Caco-2 (cell line): ENCODE results near the gene NFKBIB. TPM values are rescaled to one million over a fixed set of nuclear protein-coding genes. Genes with fewer than 3 reads are reported as not detected.

Source experiments
- BruUV-seq: library from RNA; stranded (reverse); fragments of 400-500 nt; replicated peaks from 2 replicates; lab custom pipeline; 2021; lab: Mats Ljungman, UMichigan
- CTCF ChIA-PET: fragments of 300-600 bp; sonication (Branson Sonifier 250); formaldehyde crosslinking; loops from one replicate; lab custom pipeline; 2022; ENCODE audit warnings: antibody characterized with exemption; lab: Charles Lee
- POLR2A ChIA-PET: fragments of 300-600 bp; sonication (Branson Sonifier 250); formaldehyde crosslinking; loops from one replicate; lab custom pipeline; 2022; ENCODE audit warnings: antibody characterized with exemption; lab: Charles Lee
- DNase-seq, 2 experiments: peaks; one replicate each; pipeline versions ENCODE4 v3.0.0 to v3.0.0-alpha.2; 2020 to 2022
- H3K27me3 ChIP-seq: replicated peaks from 2 replicates; pipeline ENCODE4 v1.6.0; 2011; ENCODE audit warnings: low read length; ENCODE audit not compliant: control insufficient read depth, insufficient read depth
- H3K36me3 ChIP-seq: 2 replicates; pipeline ENCODE4 v1.5.1; 2011; ENCODE audit warnings: low read length; ENCODE audit not compliant: control insufficient read depth, insufficient read depth
- H3K4me1 ChIP-seq: fragments of 250-450 bp; sonication (Bioruptor Pico); 2 replicates; pipeline ENCODE4 v1.5.1; 2020; ENCODE audit warnings: mild to moderate bottlenecking
- H3K4me3 ChIP-seq: 2 replicates; pipeline ENCODE4 v1.5.1; 2011; ENCODE audit warnings: low read depth, mild to moderate bottlenecking, control low read depth, low read length
- H3K9me3 ChIP-seq: fragments of 250-450 bp; sonication (Bioruptor Pico); 2 replicates; pipeline ENCODE4 v1.5.1; 2020; ENCODE audit warnings: mild to moderate bottlenecking, moderate library complexity
- H3K27ac Mint-ChIP-seq: one replicate; pipeline ENCODE4 v1.8.0; 2022; ENCODE audit warnings: mixed read lengths; ENCODE audit not compliant: unreplicated experiment
- H3K27me3 Mint-ChIP-seq: one replicate; pipeline ENCODE4 v1.8.0; 2022; ENCODE audit warnings: mixed read lengths; ENCODE audit not compliant: insufficient read depth, unreplicated experiment
- H3K36me3 Mint-ChIP-seq: one replicate; pipeline ENCODE4 v1.8.0; 2022; ENCODE audit warnings: mild to moderate bottlenecking, mixed read lengths; ENCODE audit not compliant: insufficient read depth, unreplicated experiment
- H3K4me1 Mint-ChIP-seq: one replicate; pipeline ENCODE4 v1.8.0; 2022; ENCODE audit warnings: low read depth, mixed read lengths; ENCODE audit not compliant: unreplicated experiment
- H3K4me3 Mint-ChIP-seq: one replicate; pipeline ENCODE4 v1.8.0; 2022; ENCODE audit warnings: mild to moderate bottlenecking, moderate library complexity, mixed read lengths; ENCODE audit not compliant: unreplicated experiment
- H3K9me3 Mint-ChIP-seq: one replicate; pipeline ENCODE4 v1.8.0; 2022; ENCODE audit warnings: mixed read lengths; ENCODE audit not compliant: unreplicated experiment
- intact Hi-C: fragments of 100-400 bp; cut with micrococcal nuclease; formaldehyde crosslinking; loops from one replicate; pipeline ENCODE4 v1.10.0; 2022; ENCODE audit not compliant: unreplicated experiment
- total RNA-seq: library from RNA; stranded (reverse); gene quantifications from 2 replicates; pipeline ENCODE4 v1.2.3, GENCODE V29; 2022
- TF ChIP-seq, protein P1 (sequence below), 2 experiments: fragments of 200-600 bp in 1 of 2; IDR thresholded peaks; 1 replicate in 1 of 2; 2 replicates in 1 of 2; pipeline versions ENCODE4 v1.5.1 to v1.8.0; 2011 to 2022; ENCODE audit warnings: antibody characterized with exemption in 1 of 2, control low read depth in 1 of 2, inconsistent platforms in 1 of 2, low read depth in 1 of 2, low read length in 1 of 2, mild to moderate bottlenecking in 1 of 2, moderate library complexity in 1 of 2; ENCODE audit not compliant: insufficient read depth in 1 of 2, severe bottlenecking in 1 of 2, unreplicated experiment in 1 of 2

The NFKBIB gene
- total RNA-seq, 1 experiment from 2014 or later = 43.9 TPM

DNA sequence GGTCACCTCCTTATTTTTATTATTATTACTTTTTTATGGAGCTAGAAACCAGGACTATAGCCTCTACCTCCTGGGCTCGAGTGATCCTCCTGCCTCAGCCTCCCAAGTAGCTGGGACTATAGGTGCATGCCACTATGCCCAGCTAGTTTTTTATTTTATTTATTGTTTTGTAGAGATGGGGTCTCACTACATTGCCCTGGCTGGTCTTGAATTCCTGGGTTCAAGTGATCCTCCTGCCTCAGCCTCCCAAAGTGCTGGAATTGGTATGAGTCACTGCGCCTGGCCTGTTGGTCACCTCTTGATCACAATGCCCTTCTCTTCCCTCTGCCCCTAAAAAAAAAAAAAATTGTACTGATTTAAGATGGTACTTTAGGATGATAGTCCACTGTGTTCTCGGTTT is 51.4 kb downstream of the NFKBIB start:
- Mint-ChIP-seq H3K36me3 (peaks cover 39% of the 10 kb centered on the region), H3K4me3 (no peak overlapping the region), H3K27me3 (no peaks in the 10 kb centered on the region), H3K27ac (no peak overlapping the region), H3K4me1 (peaks cover 19% of the 10 kb centered on the region), H3K9me3 (no peaks in the 10 kb centered on the region)
- Histone ChIP-seq H3K9me3 (no peaks in the 10 kb centered on the region), H3K27me3 (no peaks in the 10 kb centered on the region), H3K36me3 (peaks cover 2% of the 10 kb centered on the region; the same call in 1 of the 2 replicates), H3K4me1 (peaks cover 18% of the 10 kb centered on the region), H3K4me3 (no peak overlapping the region)
- BruUV-seq = no TSS peak
- POLR2A ChIA-PET = no interaction called here
- TF ChIP-seq, protein P1, sequence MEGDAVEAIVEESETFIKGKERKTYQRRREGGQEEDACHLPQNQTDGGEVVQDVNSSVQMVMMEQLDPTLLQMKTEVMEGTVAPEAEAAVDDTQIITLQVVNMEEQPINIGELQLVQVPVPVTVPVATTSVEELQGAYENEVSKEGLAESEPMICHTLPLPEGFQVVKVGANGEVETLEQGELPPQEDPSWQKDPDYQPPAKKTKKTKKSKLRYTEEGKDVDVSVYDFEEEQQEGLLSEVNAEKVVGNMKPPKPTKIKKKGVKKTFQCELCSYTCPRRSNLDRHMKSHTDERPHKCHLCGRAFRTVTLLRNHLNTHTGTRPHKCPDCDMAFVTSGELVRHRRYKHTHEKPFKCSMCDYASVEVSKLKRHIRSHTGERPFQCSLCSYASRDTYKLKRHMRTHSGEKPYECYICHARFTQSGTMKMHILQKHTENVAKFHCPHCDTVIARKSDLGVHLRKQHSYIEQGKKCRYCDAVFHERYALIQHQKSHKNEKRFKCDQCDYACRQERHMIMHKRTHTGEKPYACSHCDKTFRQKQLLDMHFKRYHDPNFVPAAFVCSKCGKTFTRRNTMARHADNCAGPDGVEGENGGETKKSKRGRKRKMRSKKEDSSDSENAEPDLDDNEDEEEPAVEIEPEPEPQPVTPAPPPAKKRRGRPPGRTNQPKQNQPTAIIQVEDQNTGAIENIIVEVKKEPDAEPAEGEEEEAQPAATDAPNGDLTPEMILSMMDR (IDR thresholded peaks at IDR 0.05; ENCODE audit: insufficient read depth in 1 of 2, low read depth in 1 of 2, low read length in 1 of 2, severe bottlenecking in 1 of 2, unreplicated experiment in 1 of 2) = no peak
- CTCF ChIA-PET = no interaction called here
- intact Hi-C loops = no loop called here
- DNase-seq = no peak

DNA sequence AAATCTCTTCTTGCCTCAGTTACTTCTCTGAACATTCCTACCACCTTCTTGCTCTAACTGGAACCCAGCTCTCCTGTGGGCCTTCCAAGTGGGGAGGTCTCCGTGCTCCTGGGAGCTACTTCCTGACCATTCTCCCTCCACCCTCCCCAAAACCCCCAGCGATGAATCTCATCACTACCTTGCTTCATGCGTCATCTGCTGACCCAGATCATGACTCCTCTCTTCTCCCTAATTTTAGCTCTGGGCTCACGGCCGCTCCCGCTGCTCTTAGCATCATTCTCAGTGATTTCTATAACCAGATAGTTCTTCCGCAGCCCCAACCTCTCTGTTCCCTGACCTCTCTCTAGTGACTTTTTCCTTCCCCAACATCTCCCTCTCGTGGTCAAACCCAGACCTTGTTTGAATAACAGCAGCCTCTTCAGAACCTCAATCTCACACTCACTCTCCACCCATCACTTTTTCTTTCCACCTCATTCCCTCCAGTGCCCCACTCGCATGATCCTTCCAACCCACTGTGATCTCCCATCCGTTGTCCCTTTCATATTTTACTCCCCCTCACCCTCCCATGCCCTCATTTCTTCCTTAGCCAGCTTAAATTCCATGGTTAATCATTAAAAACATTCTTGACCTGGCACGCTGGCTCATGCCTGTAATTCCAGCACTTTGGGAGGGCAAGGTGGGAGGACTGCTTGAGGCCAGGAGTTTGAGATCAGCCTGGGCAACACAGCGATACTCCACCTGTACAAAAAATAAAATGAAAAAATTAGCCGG is 52.8 kb downstream of the NFKBIB start:
- H3K27me3 Mint-ChIP-seq = no peaks in the 10 kb centered on the region
- Histone ChIP-seq H3K36me3 (no peaks in the 10 kb centered on the region; the same call in none of the 2 replicates), H3K27me3 (no peaks in the 10 kb centered on the region), H3K4me1 (peaks cover 18% of the 10 kb centered on the region), H3K4me3 (no peak overlapping the region), H3K9me3 (no peaks in the 10 kb centered on the region)
- ChIA-PET CTCF (interaction anchor here (1.0 to 2.0 kb wide), 3 partner anchors 10 to 23 kb away, joined by 3 to 10 read pairs (median 8); partner anchors contain the start of genes FBXO17, MRPS12 and SARS2), POLR2A (interaction anchor here (0.6 to 1.5 kb wide), 2 partner anchors 22 to 100 kb away, joined by 6 to 7 read pairs; partner anchors contain the start of genes MRPS12 and SARS2)
- H3K36me3 Mint-ChIP-seq = peaks cover 27% of the 10 kb centered on the region
- peak overlapping the region; percentile 45 for H3K27ac Mint-ChIP-seq
- DNase-seq = peak; percentile 58 to 65
- peaks cover 19% of the 10 kb centered on the region for H3K4me1 Mint-ChIP-seq
- H3K4me3 Mint-ChIP-seq = peak overlapping the region; percentile 13
- TF ChIP-seq, protein P1 (IDR thresholded peaks at IDR 0.05; ENCODE audit: insufficient read depth in 1 of 2, low read depth in 1 of 2, low read length in 1 of 2, severe bottlenecking in 1 of 2, unreplicated experiment in 1 of 2) = peak; percentile 26 to 39
- H3K9me3 Mint-ChIP-seq = no peaks in the 10 kb centered on the region
- no TSS peak for BruUV-seq
- intact Hi-C loops = loop anchor here (1.0 kb wide), 1 partner anchor 22 kb away; the partner anchor contains the start of genes MRPS12 and SARS2

DNA sequence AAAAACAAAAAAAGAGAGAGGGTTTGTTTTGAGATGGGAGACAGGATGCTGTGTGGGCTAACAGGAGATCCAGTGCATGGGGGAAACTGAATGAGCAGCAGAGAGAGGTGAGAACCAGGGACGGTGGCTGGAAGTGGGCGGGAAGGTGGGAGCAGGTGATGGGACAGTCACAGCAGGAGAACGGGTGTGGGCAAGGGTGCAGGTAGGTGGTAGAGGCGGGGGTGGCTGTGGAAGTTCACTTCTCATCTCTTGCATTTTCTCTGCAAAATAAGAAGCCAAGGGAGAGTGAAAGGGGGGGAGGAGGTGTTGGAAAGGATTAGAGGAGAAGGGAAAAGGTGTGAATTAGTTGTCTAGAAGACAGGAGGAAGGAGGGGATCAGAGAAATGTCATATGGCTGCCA is 53.9 kb downstream of the NFKBIB start:
- DNase-seq = no peak
- TF ChIP-seq, protein P1 (IDR thresholded peaks at IDR 0.05; ENCODE audit: insufficient read depth in 1 of 2, low read depth in 1 of 2, low read length in 1 of 2, severe bottlenecking in 1 of 2, unreplicated experiment in 1 of 2) = no peak
- H3K9me3 ChIP-seq = no peaks in the 10 kb centered on the region
- H3K27me3 ChIP-seq = no peaks in the 10 kb centered on the region
- H3K27me3 Mint-ChIP-seq = no peaks in the 10 kb centered on the region
- intact Hi-C loops = no loop called here
- H3K4me3 Mint-ChIP-seq = no peak overlapping the region
- H3K4me1 ChIP-seq = peaks cover 18% of the 10 kb centered on the region
- H3K9me3 Mint-ChIP-seq = no peaks in the 10 kb centered on the region
- H3K36me3 Mint-ChIP-seq = peaks cover 27% of the 10 kb centered on the region
- no peaks in the 10 kb centered on the region; the same call in none of the 2 replicates for H3K36me3 ChIP-seq
- H3K27ac Mint-ChIP-seq = no peak overlapping the region
- H3K4me1 Mint-ChIP-seq = peaks cover 19% of the 10 kb centered on the region
- H3K4me3 ChIP-seq = no peak overlapping the region
- no TSS peak for BruUV-seq
- CTCF ChIA-PET = interaction anchor here (0.6 to 2.0 kb wide), 3 partner anchors 23 to 460 kb away, joined by 3 to 8 read pairs (median 3); partner anchors contain the start of genes MRPS12 and SARS2
- POLR2A ChIA-PET = no interaction called here
